HepG2 (cell line): ENCODE data around the gene ACTR1B. TPM values are rescaled to one million over a fixed set of nuclear protein-coding genes. Genes with fewer than 3 reads are reported as not detected.

Experiments used
- ARID5B ChIP-seq: IDR thresholded peaks from 2 replicates; pipeline ENCODE4 v1.4.0; 2020; ENCODE audit warnings: mild to moderate bottlenecking, missing genetic modification reagents
- CENPX ChIP-seq: sonication (generic); formaldehyde crosslinking; IDR thresholded peaks from 2 replicates; pipeline ENCODE4 v1.9.0; 2021; ENCODE audit warnings: mild to moderate bottlenecking, missing genetic modification reagents, moderate library complexity
- GATA4 ChIP-seq: sonication (generic); IDR thresholded peaks from 2 replicates; pipeline ENCODE4 v1.6.1; 2016; ENCODE audit warnings: antibody characterized with exemption, low read depth, borderline replicate concordance
- GATAD2A ChIP-seq: IDR thresholded peaks from 2 replicates; pipeline ENCODE4 v1.6.1; 2016
- HNRNPUL1 ChIP-seq: fragments of 200-400 bp; formaldehyde crosslinking; IDR thresholded peaks from 2 replicates; pipeline ENCODE4 v1.6.1; 2017; ENCODE audit warnings: low read depth, mild to moderate bottlenecking, low read length, moderate library complexity
- MLXIP ChIP-seq: sonication (generic); formaldehyde crosslinking; IDR thresholded peaks from 2 replicates; pipeline ENCODE4 v1.9.0; 2021; ENCODE audit warnings: missing genetic modification reagents, borderline replicate concordance
- MYC ChIP-seq: sonication (generic); formaldehyde crosslinking; IDR thresholded peaks from 2 replicates; pipeline ENCODE4 v1.9.0; 2021; ENCODE audit warnings: missing genetic modification reagents, borderline replicate concordance
- RNF2 ChIP-seq: fragments of 450-650 bp; conservative IDR thresholded peaks from 2 replicates; pipeline ENCODE4 v1.6.1; 2016; ENCODE audit warnings: low read depth
- TAF15 ChIP-seq: fragments of 200-400 bp; formaldehyde crosslinking; IDR thresholded peaks from one replicate; pipeline ENCODE4 v1.6.1; 2018; ENCODE audit warnings: mild to moderate bottlenecking, low read depth, low read length; ENCODE audit not compliant: poor library complexity, severe bottlenecking
- TIGD3 ChIP-seq: sonication (generic); formaldehyde crosslinking; IDR thresholded peaks from 2 replicates; pipeline ENCODE4 v1.5.1; 2020; ENCODE audit warnings: mild to moderate bottlenecking, missing genetic modification reagents, borderline replicate concordance
- ZBTB21 ChIP-seq: sonication (generic); formaldehyde crosslinking; IDR thresholded peaks from 2 replicates; pipeline ENCODE4 v1.4.0; 2020; ENCODE audit warnings: missing genetic modification reagents
- ZFP82 ChIP-seq: sonication (generic); formaldehyde crosslinking; IDR thresholded peaks from 2 replicates; pipeline ENCODE4 v1.5.1; 2020; ENCODE audit warnings: mild to moderate bottlenecking, missing genetic modification reagents, borderline replicate concordance
- ZKSCAN1 ChIP-seq: fragments of 150-350 bp; IDR thresholded peaks from 2 replicates; pipeline ENCODE4 v1.6.1; 2014; ENCODE audit warnings: low read length
- ZNF281 ChIP-seq: sonication (generic); formaldehyde crosslinking; IDR thresholded peaks from 2 replicates; pipeline ENCODE4 v1.4.0; 2020; ENCODE audit warnings: missing genetic modification reagents, borderline replicate concordance
- ZNF484 ChIP-seq: sonication (generic); formaldehyde crosslinking; IDR thresholded peaks from 2 replicates; pipeline ENCODE4 v1.5.1; 2020; ENCODE audit warnings: mild to moderate bottlenecking, low read depth, missing genetic modification reagents, borderline replicate concordance
- ZNF543 ChIP-seq: sonication (generic); formaldehyde crosslinking; IDR thresholded peaks from 2 replicates; pipeline ENCODE4 v1.4.0; 2020; ENCODE audit warnings: mild to moderate bottlenecking, missing genetic modification reagents
- ZNF598 ChIP-seq: sonication (generic); formaldehyde crosslinking; IDR thresholded peaks from 2 replicates; pipeline ENCODE4 v1.5.1; 2020; ENCODE audit warnings: mild to moderate bottlenecking, missing genetic modification reagents, borderline replicate concordance
- polyA plus RNA-seq, 8 experiments: library from polyadenylated mRNA; depleted of rRNA in 3 of 8; stranded (reverse) in 7 of 8; unstranded in 1 of 8; fragments of >200 nt; fragmentation: Illumina TruSeq in 4 of 8; extraction: Trizol in 4 of 8; gene quantifications; 2 replicates each; pipeline versions ENCODE4 v1.2.1 to v1.2.3, GENCODE V29; 2011 to 2016; ENCODE audit warnings: low read depth in 4 of 8, missing spikeins in 1 of 8, mixed read lengths in 1 of 8; ENCODE audit not compliant: insufficient read depth in 1 of 8
- total RNA-seq, 5 experiments: library from RNA; depleted of rRNA; stranded (reverse); fragments of >200 nt; fragmentation: Illumina TruSeq; extraction: Trizol; gene quantifications; 2 replicates each; pipeline ENCODE4 v1.2.3, GENCODE V29; 2016; ENCODE audit warnings: low read depth in 1 of 5

Gene ACTR1B
- total and polyA plus RNA-seq, 2 of the 13 experiments (the other 11 are each of a cell fraction or from before 2014, with no cell fraction given): 61.7 to 76.7 TPM

- TF ChIP-seq TAF15 (peak; percentile 54), TIGD3 (CRISPR knock-in tag) (no peak), CENPX (CRISPR knock-in tag) (no peak), ZBTB21 (CRISPR knock-in tag) (0 out of 2 replicates have a peak, but pooled peaks have one; percentile 8), MYC (peak; percentile 42; the same call in 1 of the 2 replicates), MLXIP (no peak), ZFP82 (CRISPR knock-in tag) (no peak; the same call in 1 of the 2 replicates), GATA4 (no peak), ZNF484 (CRISPR knock-in tag) (no peak), ARID5B (peak; percentile 40), ZNF543 (CRISPR knock-in tag) (no peak), ZNF281 (CRISPR knock-in tag) (no peak), GATAD2A (CRISPR knock-in tag) (peak; percentile 60; the same call in 1 of the 2 replicates), HNRNPUL1 (no peak), ZKSCAN1 (no peak), ZNF598 (CRISPR knock-in tag) (peak; percentile 81; the same call in 1 of the 2 replicates), RNF2 (0 out of 2 replicates have a peak, but pooled peaks have one; percentile 21)
Measured at GRCh38 chr2:97662895-97663625, 784 bp downstream of the ACTR1B start (continued).
